Neural cell (in vitro differentiated cells): ENCODE data around the gene UBXN4. TPM values are rescaled to one million over a fixed set of nuclear protein-coding genes. Genes with fewer than 3 reads are reported as not detected.

Source experiments
- H2AFZ ChIP-seq: fragments of 200-600, 300-800 bp; sonication (generic), shearing (Covaris generic); 2 replicates; pipeline ENCODE4 v1.6.0; 2014; ENCODE audit warnings: low read depth, mild to moderate bottlenecking, antibody characterized with exemption, low read length, moderate library complexity
- H3F3A ChIP-seq: fragments of 200-600 bp; shearing (Covaris generic); 2 replicates; pipeline ENCODE4 v1.6.1; 2016; ENCODE audit warnings: mild to moderate bottlenecking, moderate library complexity, mixed read lengths, antibody characterized with exemption, low read length; ENCODE audit not compliant: insufficient read depth, poor library complexity, severe bottlenecking
- H3K27ac ChIP-seq: fragments of 200-600, 300-800 bp; sonication (generic), shearing (Covaris generic); 2 replicates; pipeline ENCODE4 v1.5.1; 2014; ENCODE audit warnings: mild to moderate bottlenecking, low read length, moderate library complexity
- H3K27me3 ChIP-seq: fragments of 300-800, 200-600 bp; sonication (generic), shearing (Covaris generic); 2 replicates; pipeline ENCODE4 v1.6.0; 2014; ENCODE audit warnings: mild to moderate bottlenecking, low read depth, low read length, moderate library complexity; ENCODE audit not compliant: insufficient read depth
- H3K36me3 ChIP-seq: fragments of 300-800, 200-600 bp; sonication (generic), shearing (Covaris generic); 2 replicates; pipeline ENCODE4 v1.5.1; 2014; ENCODE audit warnings: mild to moderate bottlenecking, antibody characterized with exemption, low read length, moderate library complexity; ENCODE audit not compliant: insufficient read depth
- H3K4me2 ChIP-seq: fragments of 300-800, 200-600 bp; sonication (generic), shearing (Covaris generic); 2 replicates; pipeline ENCODE4 v1.6.0; 2014; ENCODE audit warnings: mild to moderate bottlenecking, low read length
- H3K4me3 ChIP-seq: fragments of 300-800, 200-600 bp; sonication (generic), shearing (Covaris generic); 2 replicates; pipeline ENCODE4 v1.5.1; 2014; ENCODE audit warnings: mild to moderate bottlenecking, low read length, moderate library complexity
- H3K79me2 ChIP-seq: fragments of 200-600 bp; shearing (Covaris generic); replicated peaks from 2 replicates; pipeline ENCODE4 v1.6.0; 2014; ENCODE audit warnings: mild to moderate bottlenecking, low read length, moderate library complexity; ENCODE audit not compliant: insufficient read depth
- H3K9ac ChIP-seq: fragments of 300-800, 200-600 bp; sonication (generic), shearing (Covaris generic); 2 replicates; pipeline ENCODE4 v1.6.1; 2016; ENCODE audit warnings: mild to moderate bottlenecking, low read length, mixed read lengths
- H3K9me2 ChIP-seq: fragments of 200-600 bp; shearing (Covaris generic); 2 replicates; pipeline ENCODE4 v1.6.1; 2016; ENCODE audit warnings: mild to moderate bottlenecking, low read length, mixed read lengths; ENCODE audit not compliant: insufficient read depth
- H3K9me3 ChIP-seq: fragments of 200-600, 300-800 bp; sonication (generic), shearing (Covaris generic); 2 replicates; pipeline ENCODE4 v1.6.1; 2016; ENCODE audit warnings: mild to moderate bottlenecking, mixed run types, low read length, moderate library complexity, mixed read lengths
- H4K20me1 ChIP-seq: fragments of 200-600 bp; shearing (Covaris generic); 2 replicates; pipeline ENCODE4 v1.6.1; 2016; ENCODE audit warnings: mild to moderate bottlenecking, mixed run types; ENCODE audit not compliant: insufficient read depth
- EP300 ChIP-seq: fragments of 450-650 bp; conservative IDR thresholded peaks from 2 replicates; pipeline ENCODE4 v1.6.1; 2014; ENCODE audit warnings: antibody characterized with exemption, mild to moderate bottlenecking, moderate library complexity; ENCODE audit not compliant: poor library complexity, severe bottlenecking
- EZH2 ChIP-seq: fragments of 200-600, 300-800 bp; shearing (Covaris generic), sonication (generic); IDR thresholded peaks from 2 replicates; pipeline ENCODE4 v1.6.1; 2014; ENCODE audit warnings: antibody characterized with exemption, low read length, borderline replicate concordance, mild to moderate bottlenecking; ENCODE audit not compliant: insufficient read depth, poor library complexity, severe bottlenecking
- MXI1 ChIP-seq: fragments of 450-650 bp; conservative IDR thresholded peaks from 2 replicates; pipeline ENCODE4 v1.6.1; 2014; ENCODE audit warnings: antibody characterized with exemption, mild to moderate bottlenecking; ENCODE audit not compliant: poor library complexity, severe bottlenecking
- POLR2AphosphoS5 ChIP-seq: IDR thresholded peaks from 2 replicates; pipeline ENCODE4 v1.6.1; 2012
- RAD21 ChIP-seq: fragments of 450-650 bp; conservative IDR thresholded peaks from 2 replicates; pipeline ENCODE4 v1.6.1; 2014; ENCODE audit warnings: antibody characterized with exemption, mild to moderate bottlenecking, moderate library complexity
- SMC3 ChIP-seq: fragments of 450-650 bp; conservative IDR thresholded peaks from 2 replicates; pipeline ENCODE4 v1.6.1; 2014; ENCODE audit warnings: antibody characterized with exemption, mild to moderate bottlenecking, moderate library complexity; ENCODE audit not compliant: poor library complexity
- TAF1 ChIP-seq: IDR thresholded peaks from 2 replicates; pipeline ENCODE4 v1.6.1; 2012; ENCODE audit warnings: low read depth
- polyA plus RNA-seq: library from polyadenylated mRNA; depleted of rRNA; stranded (reverse); fragments of >200 nt; gene quantifications from 2 replicates; pipeline ENCODE4 v1.2.3, GENCODE V29; 2014
- TF ChIP-seq, protein P1 (sequence below): IDR thresholded peaks from 2 replicates; pipeline ENCODE4 v1.6.1; 2012; ENCODE audit warnings: borderline replicate concordance
- TF ChIP-seq, protein P2 (sequence below): fragments of 450-650 bp; IDR thresholded peaks from 2 replicates; pipeline ENCODE4 v1.5.1; 2014; ENCODE audit warnings: antibody characterized with exemption, mild to moderate bottlenecking, moderate library complexity; ENCODE audit not compliant: poor library complexity, severe bottlenecking

The UBXN4 gene
- polyA plus RNA-seq, 1 donor from 2014 or later: 158 TPM

DNA sequence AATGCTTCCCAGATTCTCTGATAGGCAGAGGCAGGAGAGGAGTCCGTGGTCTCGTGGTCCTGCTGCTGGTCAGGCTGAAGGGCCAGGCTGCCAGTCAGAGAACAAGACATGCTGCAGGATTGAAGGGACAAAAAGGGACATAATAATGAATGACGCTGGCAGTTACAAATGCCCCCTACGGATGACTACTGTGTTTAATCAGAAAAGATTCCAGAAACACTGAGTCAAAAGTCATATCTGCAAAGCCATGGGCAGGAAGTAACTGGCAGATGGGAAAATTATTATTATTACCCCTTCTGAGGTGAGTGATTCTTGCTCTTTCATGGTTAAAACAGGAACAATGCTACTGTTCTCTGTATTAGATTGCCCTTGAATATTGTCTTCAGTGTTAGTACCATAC, 76.3 kb downstream of the UBXN4 start:
- Histone ChIP-seq H3K9me3 (no peaks in the 10 kb centered on the region), H3K9me2 (no peaks in the 10 kb centered on the region), H3K79me2 (no peaks in the 10 kb centered on the region), H3K4me3 (no peak overlapping the region), H3F3A (no peaks in the 10 kb centered on the region), H4K20me1 (no peaks in the 10 kb centered on the region), H3K36me3 (no peaks in the 10 kb centered on the region), H3K9ac (no peak overlapping the region), H3K27ac (no peak overlapping the region), H3K4me2 (no peak overlapping the region), H2AFZ (no peak overlapping the region), H3K27me3 (no peaks in the 10 kb centered on the region)
- no peak for TF ChIP-seq POLR2AphosphoS5
- no peak for TF ChIP-seq MXI1
- TF ChIP-seq SMC3: no peak
- no peak for TF ChIP-seq EP300
- no peak for TF ChIP-seq RAD21
- no peak for TF ChIP-seq TAF1
- TF ChIP-seq, protein P1, sequence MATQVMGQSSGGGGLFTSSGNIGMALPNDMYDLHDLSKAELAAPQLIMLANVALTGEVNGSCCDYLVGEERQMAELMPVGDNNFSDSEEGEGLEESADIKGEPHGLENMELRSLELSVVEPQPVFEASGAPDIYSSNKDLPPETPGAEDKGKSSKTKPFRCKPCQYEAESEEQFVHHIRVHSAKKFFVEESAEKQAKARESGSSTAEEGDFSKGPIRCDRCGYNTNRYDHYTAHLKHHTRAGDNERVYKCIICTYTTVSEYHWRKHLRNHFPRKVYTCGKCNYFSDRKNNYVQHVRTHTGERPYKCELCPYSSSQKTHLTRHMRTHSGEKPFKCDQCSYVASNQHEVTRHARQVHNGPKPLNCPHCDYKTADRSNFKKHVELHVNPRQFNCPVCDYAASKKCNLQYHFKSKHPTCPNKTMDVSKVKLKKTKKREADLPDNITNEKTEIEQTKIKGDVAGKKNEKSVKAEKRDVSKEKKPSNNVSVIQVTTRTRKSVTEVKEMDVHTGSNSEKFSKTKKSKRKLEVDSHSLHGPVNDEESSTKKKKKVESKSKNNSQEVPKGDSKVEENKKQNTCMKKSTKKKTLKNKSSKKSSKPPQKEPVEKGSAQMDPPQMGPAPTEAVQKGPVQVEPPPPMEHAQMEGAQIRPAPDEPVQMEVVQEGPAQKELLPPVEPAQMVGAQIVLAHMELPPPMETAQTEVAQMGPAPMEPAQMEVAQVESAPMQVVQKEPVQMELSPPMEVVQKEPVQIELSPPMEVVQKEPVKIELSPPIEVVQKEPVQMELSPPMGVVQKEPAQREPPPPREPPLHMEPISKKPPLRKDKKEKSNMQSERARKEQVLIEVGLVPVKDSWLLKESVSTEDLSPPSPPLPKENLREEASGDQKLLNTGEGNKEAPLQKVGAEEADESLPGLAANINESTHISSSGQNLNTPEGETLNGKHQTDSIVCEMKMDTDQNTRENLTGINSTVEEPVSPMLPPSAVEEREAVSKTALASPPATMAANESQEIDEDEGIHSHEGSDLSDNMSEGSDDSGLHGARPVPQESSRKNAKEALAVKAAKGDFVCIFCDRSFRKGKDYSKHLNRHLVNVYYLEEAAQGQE: no peak
- no peak for TF ChIP-seq EZH2
- TF ChIP-seq, protein P2, sequence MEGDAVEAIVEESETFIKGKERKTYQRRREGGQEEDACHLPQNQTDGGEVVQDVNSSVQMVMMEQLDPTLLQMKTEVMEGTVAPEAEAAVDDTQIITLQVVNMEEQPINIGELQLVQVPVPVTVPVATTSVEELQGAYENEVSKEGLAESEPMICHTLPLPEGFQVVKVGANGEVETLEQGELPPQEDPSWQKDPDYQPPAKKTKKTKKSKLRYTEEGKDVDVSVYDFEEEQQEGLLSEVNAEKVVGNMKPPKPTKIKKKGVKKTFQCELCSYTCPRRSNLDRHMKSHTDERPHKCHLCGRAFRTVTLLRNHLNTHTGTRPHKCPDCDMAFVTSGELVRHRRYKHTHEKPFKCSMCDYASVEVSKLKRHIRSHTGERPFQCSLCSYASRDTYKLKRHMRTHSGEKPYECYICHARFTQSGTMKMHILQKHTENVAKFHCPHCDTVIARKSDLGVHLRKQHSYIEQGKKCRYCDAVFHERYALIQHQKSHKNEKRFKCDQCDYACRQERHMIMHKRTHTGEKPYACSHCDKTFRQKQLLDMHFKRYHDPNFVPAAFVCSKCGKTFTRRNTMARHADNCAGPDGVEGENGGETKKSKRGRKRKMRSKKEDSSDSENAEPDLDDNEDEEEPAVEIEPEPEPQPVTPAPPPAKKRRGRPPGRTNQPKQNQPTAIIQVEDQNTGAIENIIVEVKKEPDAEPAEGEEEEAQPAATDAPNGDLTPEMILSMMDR: no peak

DNA sequence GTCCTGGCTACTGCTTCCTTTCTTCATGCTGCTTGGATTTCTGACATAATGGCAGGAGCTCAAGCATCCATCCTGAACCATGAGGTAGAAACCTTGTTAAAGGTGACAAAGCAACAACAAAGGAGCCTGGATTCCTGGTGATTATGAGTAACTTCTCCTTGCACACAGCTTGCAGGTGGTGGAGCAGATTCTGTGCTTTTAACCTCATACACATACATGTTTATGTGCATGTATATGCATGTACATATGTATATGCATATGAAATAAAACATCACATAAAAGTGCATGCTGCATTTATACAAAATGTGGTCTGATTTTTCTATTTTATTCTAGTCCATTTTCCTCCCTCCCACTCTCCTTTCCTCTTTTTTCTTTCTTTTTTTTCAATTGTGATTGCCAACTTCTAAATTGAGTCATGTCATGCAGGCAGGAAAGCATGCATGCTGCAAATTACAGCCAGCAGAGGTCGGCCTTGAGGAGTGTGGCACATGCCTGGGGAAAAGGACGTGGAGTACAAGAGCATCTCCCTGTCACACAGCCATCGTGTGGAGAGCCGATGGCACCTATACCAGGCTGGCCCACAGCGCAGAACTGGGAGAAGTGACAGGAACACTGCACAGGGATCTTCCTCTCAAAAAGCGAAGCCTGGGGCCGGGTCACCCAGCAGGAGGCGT, 77.4 kb downstream of the UBXN4 start:
- no peaks in the 10 kb centered on the region for H3K36me3 ChIP-seq
- no peak overlapping the region for H3K4me2 ChIP-seq
- H3K79me2 ChIP-seq: no peaks in the 10 kb centered on the region
- no peak overlapping the region for H3K4me3 ChIP-seq
- H4K20me1 ChIP-seq: no peaks in the 10 kb centered on the region
- no peak overlapping the region for H3K27ac ChIP-seq
- H3F3A ChIP-seq: no peaks in the 10 kb centered on the region
- no peaks in the 10 kb centered on the region for H3K9me3 ChIP-seq
- no peak overlapping the region for H3K9ac ChIP-seq
- no peaks in the 10 kb centered on the region for H3K9me2 ChIP-seq
- H2AFZ ChIP-seq: no peak overlapping the region
- TF ChIP-seq, protein P1: no peak
- no peak for TF ChIP-seq MXI1
- H3K27me3 ChIP-seq: no peaks in the 10 kb centered on the region
